ENCODE data around the gene C1orf53.

- TF ChIP-seq CTCF (IDR thresholded peaks at IDR 0.05; ENCODE audit: low read depth, low read length) (no peak), EZH2phosphoT487 (IDR thresholded peaks at IDR 0.05; ENCODE audit: low read depth) (no peak)
Measured at GRCh38 chr1:197916500-197916983, 14.1 kb downstream of the C1orf53 start.
